Spleen (tissue), 7 donors: ENCODE measurements around the gene PGBD5.

ENCODE experiments used
- CTCF ChIP-seq, 11 experiments: fragments of 200-600 bp in 7 of 11; fragments of 450-650 bp in 4 of 11; sonication (generic) in 4 of 11; IDR thresholded peaks in 8 of 11; conservative IDR thresholded peaks in 3 of 11; 1 replicate in 7 of 11; 2 replicates in 4 of 11; pipeline versions ENCODE4 v1.4.0 to v1.8.0; 2016 to 2021; ENCODE audit warnings: antibody characterized with exemption in 11 of 11, inconsistent platforms in 4 of 11, mild to moderate bottlenecking in 1 of 11
- POLR2A ChIP-seq, 3 donors: fragments of 450-650 bp; IDR thresholded peaks; one replicate each; pipeline ENCODE4 v1.5.1; 2017; ENCODE audit warnings: antibody characterized with exemption in 3 of 3, mild to moderate bottlenecking in 1 of 3
- POLR2AphosphoS5 ChIP-seq, 3 donors: sonication (generic); formaldehyde crosslinking; IDR thresholded peaks; one replicate each; pipeline ENCODE4 v1.5.1; 2017; ENCODE audit warnings: antibody characterized with exemption in 3 of 3
- donor health status: DM: no; HTN: no; CAD: no; lungs with moderate emphysema.
- donor health status: DM: no; HTN: no; CAD: no.
- donor health status: DM: no; HTN: no; CAD: no.

DNA sequence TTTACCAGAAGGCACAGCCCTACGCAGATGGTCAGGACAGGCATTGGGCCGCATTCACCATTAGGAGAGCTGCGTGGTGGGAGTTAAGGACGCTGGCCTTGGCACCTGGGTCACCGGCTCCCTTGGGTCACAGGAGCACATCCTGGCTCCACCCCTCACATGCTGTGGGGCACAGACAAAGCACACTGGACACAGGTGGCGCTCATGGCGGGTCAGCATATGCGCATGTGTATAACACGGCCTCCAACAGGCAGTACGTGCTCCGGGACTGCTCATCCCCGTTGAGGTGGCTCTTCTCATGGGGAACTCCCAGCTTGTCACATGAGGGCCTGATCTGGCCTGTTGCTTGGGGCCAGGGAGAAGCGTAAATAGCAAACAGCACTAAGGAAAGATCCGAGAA is 25.0 kb downstream of the PGBD5 start:
- TF ChIP-seq CTCF (IDR thresholded peaks at IDR 0.05 in 8 of 11, conservative IDR thresholded peaks at IDR 0.05 in 3 of 11) (no peak), POLR2A (IDR thresholded peaks at IDR 0.05) (no peak), POLR2AphosphoS5 (IDR thresholded peaks at IDR 0.05) (no peak)
